Measurements from ENCODE around the gene PLD1. TPM values are rescaled to one million over a fixed set of nuclear protein-coding genes. Genes with fewer than 3 reads are reported as not detected.
A peak's percentile ranks its signal among the peaks of the same experiment; 100 is the strongest.
"Not testable (repeated sequence)": the region's sequence is repeated elsewhere in the genome, so short reads cannot be mapped to it uniquely, and the experiment has no call there.

The PLD1 gene
- total RNA-seq, 2 donors from 2014 or later, result 9.5 to 15.9 TPM

DNA sequence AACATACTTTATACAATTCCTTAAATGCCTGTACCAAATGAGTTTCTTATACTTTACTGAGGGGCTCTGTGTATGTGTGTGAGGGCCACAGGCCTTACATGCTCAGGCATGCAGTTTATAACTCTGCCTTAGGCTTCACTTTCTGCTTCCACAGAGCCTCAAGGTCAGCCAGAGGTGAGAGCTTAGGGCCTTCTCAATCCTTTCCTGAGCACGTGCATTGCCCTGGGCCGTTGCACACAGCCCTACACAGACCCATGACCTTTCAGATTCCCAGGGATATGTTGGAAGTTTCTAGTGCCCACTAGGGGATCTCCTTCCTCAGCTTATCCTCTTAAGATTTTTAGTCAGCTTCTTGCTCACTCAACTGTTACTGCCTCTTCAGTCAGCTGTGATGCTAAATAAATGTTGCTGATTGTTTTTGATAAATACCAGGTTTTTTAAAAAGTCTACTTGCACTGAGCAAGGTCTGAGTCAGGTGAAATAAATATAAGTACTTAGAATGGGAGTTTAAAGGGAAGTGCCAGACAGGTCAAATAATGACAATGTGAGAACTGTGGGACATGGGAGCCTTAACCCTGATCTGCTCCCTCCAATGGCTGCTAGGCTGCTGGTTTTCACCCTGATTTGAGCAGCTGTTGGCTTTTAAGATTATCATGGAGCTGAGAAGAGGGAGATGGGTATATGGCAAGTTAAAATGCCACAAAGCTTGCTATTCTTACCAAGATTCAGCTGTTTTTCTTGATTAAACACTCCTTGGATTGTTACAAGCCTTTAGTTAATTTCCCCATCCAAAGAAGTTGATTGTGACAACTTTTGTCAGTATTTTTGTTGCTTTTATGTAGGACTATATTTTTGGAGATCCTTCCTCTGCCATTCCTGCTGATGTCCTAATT is 169.5 kb downstream of the PLD1 start:
- Mint-ChIP-seq H3K9me3 (no peaks in the 10 kb centered on the region), H3K4me3 (no peak overlapping the region), H3K27ac (peak overlapping the region; percentile 62), H3K27me3 (ENCODE audit: insufficient read depth) (no peaks in the 10 kb centered on the region), H3K4me1 (peaks cover 19% of the 10 kb centered on the region), H3K36me3 (ENCODE audit: low read depth) (peaks cover 3% of the 10 kb centered on the region)
- TF ChIP-seq, protein P1, sequence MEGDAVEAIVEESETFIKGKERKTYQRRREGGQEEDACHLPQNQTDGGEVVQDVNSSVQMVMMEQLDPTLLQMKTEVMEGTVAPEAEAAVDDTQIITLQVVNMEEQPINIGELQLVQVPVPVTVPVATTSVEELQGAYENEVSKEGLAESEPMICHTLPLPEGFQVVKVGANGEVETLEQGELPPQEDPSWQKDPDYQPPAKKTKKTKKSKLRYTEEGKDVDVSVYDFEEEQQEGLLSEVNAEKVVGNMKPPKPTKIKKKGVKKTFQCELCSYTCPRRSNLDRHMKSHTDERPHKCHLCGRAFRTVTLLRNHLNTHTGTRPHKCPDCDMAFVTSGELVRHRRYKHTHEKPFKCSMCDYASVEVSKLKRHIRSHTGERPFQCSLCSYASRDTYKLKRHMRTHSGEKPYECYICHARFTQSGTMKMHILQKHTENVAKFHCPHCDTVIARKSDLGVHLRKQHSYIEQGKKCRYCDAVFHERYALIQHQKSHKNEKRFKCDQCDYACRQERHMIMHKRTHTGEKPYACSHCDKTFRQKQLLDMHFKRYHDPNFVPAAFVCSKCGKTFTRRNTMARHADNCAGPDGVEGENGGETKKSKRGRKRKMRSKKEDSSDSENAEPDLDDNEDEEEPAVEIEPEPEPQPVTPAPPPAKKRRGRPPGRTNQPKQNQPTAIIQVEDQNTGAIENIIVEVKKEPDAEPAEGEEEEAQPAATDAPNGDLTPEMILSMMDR (conservative IDR thresholded peaks at IDR 0.05), result peak; percentile 59
- Histone ChIP-seq H3K4me1 (ENCODE audit: control insufficient read depth, insufficient read depth, low read length) (peaks cover 6% of the 10 kb centered on the region), H3K27ac (ENCODE audit: low read depth, low read length) (no peak overlapping the region), H3K27me3 (ENCODE audit: control insufficient read depth, insufficient read depth, low read length, poor library complexity, severe bottlenecking) (no peaks in the 10 kb centered on the region), H3K4me3 (ENCODE audit: low read length) (no peak overlapping the region), H3K36me3 (ENCODE audit: control insufficient read depth, insufficient read depth, low read length) (no peaks in the 10 kb centered on the region), H3K9me3 (ENCODE audit: control insufficient read depth, low read length) (peaks cover 8% of the 10 kb centered on the region), H3K9ac (ENCODE audit: extremely low read depth, low read length, poor library complexity, severe bottlenecking) (no peak overlapping the region)
- WGBS, 2 experiments (ENCODE audit: insufficient coverage in 1 of 2, insufficient read length in 1 of 2), result 67 to 71% methylated on average over 1 to 2 of the region's 2 CpGs
- peak; percentile 59 for DNase-seq

DNA sequence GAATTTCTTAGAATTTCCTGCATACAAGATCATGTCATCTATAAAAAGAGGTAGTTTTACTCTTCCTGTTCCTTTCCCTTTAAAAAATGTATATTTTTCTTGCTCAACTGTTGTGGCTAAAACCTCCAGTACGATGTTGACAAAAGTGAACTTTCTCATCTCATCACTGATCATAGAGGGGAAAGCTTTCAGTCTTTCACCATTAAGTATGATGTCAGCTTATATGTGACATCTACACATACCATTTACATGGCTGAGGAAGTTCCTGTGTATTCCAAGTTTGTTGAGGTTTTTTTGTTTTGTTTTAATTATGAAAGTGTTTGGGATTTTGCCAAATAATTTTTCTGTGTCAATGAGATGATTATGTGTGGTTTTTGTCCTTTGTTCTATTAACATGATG is 173.6 kb downstream of the PLD1 start:
- Histone ChIP-seq H3K36me3 (ENCODE audit: control insufficient read depth, insufficient read depth, low read length) (no peaks in the 10 kb centered on the region), H3K4me3 (ENCODE audit: low read length) (no peak overlapping the region), H3K27me3 (ENCODE audit: control insufficient read depth, insufficient read depth, low read length, poor library complexity, severe bottlenecking) (no peaks in the 10 kb centered on the region), H3K27ac (ENCODE audit: low read depth, low read length) (no peak overlapping the region), H3K9me3 (ENCODE audit: control insufficient read depth, low read length) (peaks cover 11% of the 10 kb centered on the region), H3K9ac (ENCODE audit: extremely low read depth, low read length, poor library complexity, severe bottlenecking) (no peak overlapping the region), H3K4me1 (ENCODE audit: control insufficient read depth, insufficient read depth, low read length) (no peaks in the 10 kb centered on the region)
- H3K4me3 Mint-ChIP-seq, result no peak overlapping the region
- TF ChIP-seq, protein P1 (conservative IDR thresholded peaks at IDR 0.05), result no peak
- H3K27ac Mint-ChIP-seq, result no peak overlapping the region
- peaks cover 2% of the 10 kb centered on the region for H3K9me3 Mint-ChIP-seq
- H3K36me3 Mint-ChIP-seq (ENCODE audit: low read depth), result peaks cover 5% of the 10 kb centered on the region
- 86 to 100% methylated on average over 1 of the region's 1 CpG for WGBS, 2 experiments (ENCODE audit: insufficient coverage in 1 of 2, insufficient read length in 1 of 2)
- H3K4me1 Mint-ChIP-seq, result peaks cover 12% of the 10 kb centered on the region
- H3K27me3 Mint-ChIP-seq (ENCODE audit: insufficient read depth), result no peaks in the 10 kb centered on the region
- DNase-seq, result no peak

DNA sequence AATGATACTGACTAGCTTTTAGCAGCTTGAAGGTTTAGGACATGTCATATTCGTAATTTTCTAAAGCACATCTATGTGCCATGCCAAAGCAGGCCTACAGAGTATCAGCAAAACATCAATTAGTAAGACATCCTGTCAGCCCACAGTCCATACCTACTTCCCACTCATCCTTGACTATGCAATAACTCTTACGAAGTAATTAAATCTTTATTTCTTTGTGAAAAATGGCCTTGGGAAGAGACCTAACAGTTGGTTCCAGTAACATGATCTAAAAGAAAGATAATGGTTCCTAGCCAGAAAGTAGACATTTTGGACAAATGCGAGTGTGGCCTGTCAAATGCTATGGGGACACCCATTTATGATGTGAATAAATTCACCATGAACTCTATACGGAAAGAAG is 177.5 kb downstream of the PLD1 start:
- peaks cover 11% of the 10 kb centered on the region for H3K9me3 ChIP-seq (ENCODE audit: control insufficient read depth, low read length)
- no peak overlapping the region for H3K4me3 ChIP-seq (ENCODE audit: low read length)
- no peak overlapping the region for H3K27ac ChIP-seq (ENCODE audit: low read depth, low read length)
- TF ChIP-seq, protein P1 (conservative IDR thresholded peaks at IDR 0.05), result no peak
- H3K9ac ChIP-seq (ENCODE audit: extremely low read depth, low read length, poor library complexity, severe bottlenecking), result no peak overlapping the region
- WGBS, 2 experiments (ENCODE audit: insufficient coverage in 1 of 2, insufficient read length in 1 of 2), result 85 to 96% methylated on average over 4 of the region's 4 CpGs
- no peaks in the 10 kb centered on the region for H3K4me1 Mint-ChIP-seq
- no peaks in the 10 kb centered on the region for H3K27me3 ChIP-seq (ENCODE audit: control insufficient read depth, insufficient read depth, low read length, poor library complexity, severe bottlenecking)
- no peaks in the 10 kb centered on the region for H3K36me3 ChIP-seq (ENCODE audit: control insufficient read depth, insufficient read depth, low read length)
- no peak for DNase-seq
- H3K4me1 ChIP-seq (ENCODE audit: control insufficient read depth, insufficient read depth, low read length), result no peaks in the 10 kb centered on the region
- no peak overlapping the region for H3K27ac Mint-ChIP-seq
- H3K27me3 Mint-ChIP-seq (ENCODE audit: insufficient read depth), result no peaks in the 10 kb centered on the region
- H3K4me3 Mint-ChIP-seq, result no peak overlapping the region
- H3K36me3 Mint-ChIP-seq (ENCODE audit: low read depth), result peaks cover 5% of the 10 kb centered on the region
- H3K9me3 Mint-ChIP-seq, result peaks cover 2% of the 10 kb centered on the region

DNA sequence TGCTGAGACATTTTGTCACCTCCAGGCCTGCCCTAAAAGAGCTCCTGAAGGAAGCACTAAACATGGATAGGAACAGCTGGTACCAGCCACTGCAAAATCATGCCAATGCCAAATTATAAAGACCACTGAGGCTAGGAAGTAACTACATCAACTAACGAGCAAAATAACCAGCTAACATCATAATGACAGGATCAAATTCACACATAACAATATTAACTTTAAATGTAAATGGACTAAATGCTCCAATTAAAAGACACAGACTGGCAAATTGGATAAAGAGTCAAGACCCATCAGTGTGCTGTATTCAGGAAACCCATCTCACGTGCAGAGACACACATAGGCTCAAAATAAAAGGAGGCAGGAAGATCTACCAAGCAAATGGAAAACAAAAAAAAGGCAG is 183.5 kb downstream of the PLD1 start:
- H3K4me1 ChIP-seq (ENCODE audit: control insufficient read depth, insufficient read depth, low read length); DNase-seq; H3K9ac ChIP-seq (ENCODE audit: extremely low read depth, low read length, poor library complexity, severe bottlenecking); H3K27ac Mint-ChIP-seq; H3K36me3 ChIP-seq (ENCODE audit: control insufficient read depth, insufficient read depth, low read length); H3K27me3 Mint-ChIP-seq (ENCODE audit: insufficient read depth); H3K4me3 Mint-ChIP-seq; H3K27me3 ChIP-seq (ENCODE audit: control insufficient read depth, insufficient read depth, low read length, poor library complexity, severe bottlenecking); H3K4me1 Mint-ChIP-seq; H3K27ac ChIP-seq (ENCODE audit: low read depth, low read length); H3K4me3 ChIP-seq (ENCODE audit: low read length): not testable (repeated sequence)
- peaks cover 30% of the 10 kb centered on the region for H3K9me3 Mint-ChIP-seq
- peaks cover 18% of the 10 kb centered on the region for H3K36me3 Mint-ChIP-seq (ENCODE audit: low read depth)
- WGBS, 2 experiments (ENCODE audit: insufficient coverage in 1 of 2, insufficient read length in 1 of 2), result 86% methylated on average over 2 of the region's 2 CpGs; no CpG with 5 or more reads in 1 of the 2 experiments
- peaks cover 16% of the 10 kb centered on the region for H3K9me3 ChIP-seq (ENCODE audit: control insufficient read depth, low read length)

All from endodermal cell (in vitro differentiated cells).